Natural killer cell treated with Interleukin-12 subunit alpha and Interleukin-12 subunit beta and Interleukin-15 and Interleukin-18, amount 100 ng/mL, for 72 hours (primary cell): ENCODE measurements around the gene CFAP210. TPM values are rescaled to one million over a fixed set of nuclear protein-coding genes. Genes with fewer than 3 reads are reported as not detected.
"Not testable (repeated sequence)": the region's sequence is repeated elsewhere in the genome, so short reads cannot be mapped to it uniquely, and the experiment has no call there.

Source experiments
- ATAC-seq, 2 donors: fragments of 150-1000 bp; cut with Tn5 transposase in 1 of 2; sonication (Bioruptor Pico), chemical (Tn5 transposase) in 1 of 2; 2 replicates each; pipeline ENCODE4 v1.10.0; 2021
- DNase-seq: peaks from one replicate; pipeline ENCODE4 v3.0.0; 2022; ENCODE audit warnings: low spot score
- H3K27ac Mint-ChIP-seq, 2 donors: 1 replicate in 1 of 2; 2 replicates in 1 of 2; pipeline ENCODE4 v1.8.0; 2022; ENCODE audit warnings: mixed read lengths in 2 of 2, mild to moderate bottlenecking in 1 of 2, moderate library complexity in 1 of 2
- H3K27me3 Mint-ChIP-seq, 2 donors: 1 replicate in 1 of 2; 2 replicates in 1 of 2; pipeline ENCODE4 v1.8.0; 2022; ENCODE audit warnings: mixed read lengths in 2 of 2
- H3K36me3 Mint-ChIP-seq: one replicate; pipeline ENCODE4 v1.8.0; 2022; ENCODE audit warnings: mixed read lengths
- H3K4me1 Mint-ChIP-seq, 2 donors: 1 replicate in 1 of 2; 2 replicates in 1 of 2; pipeline ENCODE4 v1.8.0; 2022; ENCODE audit warnings: low read depth in 2 of 2, mixed read lengths in 2 of 2, mild to moderate bottlenecking in 1 of 2
- H3K4me3 Mint-ChIP-seq: one replicate; pipeline ENCODE4 v1.8.0; 2022; ENCODE audit warnings: mixed read lengths
- H3K9me3 Mint-ChIP-seq: 2 replicates; pipeline ENCODE4 v1.8.0; 2022; ENCODE audit warnings: mixed read lengths
- total RNA-seq, 2 donors: library from RNA; stranded (reverse); gene quantifications; one replicate each; pipeline ENCODE4 v1.2.3, GENCODE V29; 2022

The CFAP210 gene
- total RNA-seq, 2 donors from 2014 or later, result 0.12 to 0.59 TPM

GRCh38 chr2:169658877-169659276 lies 35.3 kb downstream of the CFAP210 start:
- Mint-ChIP-seq H3K27me3 (peaks cover 12 to 19% of the 10 kb centered on the region in 2 donors), H3K36me3 (no peaks in the 10 kb centered on the region), H3K27ac (no peak overlapping the region), H3K4me1 (peaks cover 0 to 2% of the 10 kb centered on the region in 2 donors), H3K9me3 (no peaks in the 10 kb centered on the region), H3K4me3 (no peak overlapping the region)
- ATAC-seq (no peak), DNase-seq (no peak)

GRCh38 chr2:169656164-169656563 lies 38.0 kb downstream of the CFAP210 start:
- H3K9me3 Mint-ChIP-seq, result no peaks in the 10 kb centered on the region
- H3K4me3 Mint-ChIP-seq, result no peak overlapping the region
- ATAC-seq (no peak), DNase-seq (no peak)
- H3K27ac Mint-ChIP-seq, result no peak overlapping the region
- H3K27me3 Mint-ChIP-seq, result peaks cover 17 to 26% of the 10 kb centered on the region in 2 donors
- H3K36me3 Mint-ChIP-seq, result no peaks in the 10 kb centered on the region
- peaks cover 0 to 2% of the 10 kb centered on the region in 2 donors for H3K4me1 Mint-ChIP-seq

- ATAC-seq, result peak in 1 of 2 donors; percentile 50
- Mint-ChIP-seq H3K27me3 (peaks cover 20 to 31% of the 10 kb centered on the region in 2 donors), H3K36me3 (no peaks in the 10 kb centered on the region), H3K4me1 (no peaks in the 10 kb centered on the region), H3K9me3 (no peaks in the 10 kb centered on the region), H3K27ac (no peak overlapping the region), H3K4me3 (no peak overlapping the region)
- DNase-seq, result no peak
These were observed 40.6 kb downstream of the CFAP210 start for GRCh38 chr2:169653636-169654035.

- Mint-ChIP-seq H3K9me3 (no peaks in the 10 kb centered on the region), H3K4me3 (no peak overlapping the region), H3K27ac (no peak overlapping the region), H3K27me3 (peaks cover 14 to 23% of the 10 kb centered on the region in 2 donors), H3K4me1 (no peaks in the 10 kb centered on the region), H3K36me3 (no peaks in the 10 kb centered on the region)
- DNase-seq (no peak), ATAC-seq (no peak)
These were observed 44.9 kb downstream of the CFAP210 start for GRCh38 chr2:169649278-169649677.

GRCh38 chr2:169647496-169647895 lies 46.7 kb downstream of the CFAP210 start:
- H3K36me3 Mint-ChIP-seq, result no peaks in the 10 kb centered on the region
- no peak overlapping the region for H3K27ac Mint-ChIP-seq
- no peaks in the 10 kb centered on the region for H3K9me3 Mint-ChIP-seq
- DNase-seq, result no peak
- no peaks in the 10 kb centered on the region for H3K4me1 Mint-ChIP-seq
- H3K27me3 Mint-ChIP-seq, result peaks cover 2 to 7% of the 10 kb centered on the region in 2 donors
- no peak overlapping the region for H3K4me3 Mint-ChIP-seq
- ATAC-seq, result no peak

GRCh38 chr2:169644173-169644572 lies 50.0 kb downstream of the CFAP210 start:
- Mint-ChIP-seq H3K4me3 (no peak overlapping the region), H3K27me3 (no peaks in the 10 kb centered on the region), H3K9me3 (no peaks in the 10 kb centered on the region), H3K4me1 (no peaks in the 10 kb centered on the region), H3K27ac (no peak overlapping the region), H3K36me3 (no peaks in the 10 kb centered on the region)
- no peak for ATAC-seq
- DNase-seq, result no peak

- Mint-ChIP-seq H3K9me3 (no peaks in the 10 kb centered on the region), H3K4me1 (no peaks in the 10 kb centered on the region), H3K4me3 (no peak overlapping the region), H3K27ac (no peak overlapping the region), H3K36me3 (no peaks in the 10 kb centered on the region), H3K27me3 (no peaks in the 10 kb centered on the region)
- DNase-seq (no peak), ATAC-seq (no peak)
These were observed 52.7 kb downstream of the CFAP210 start for GRCh38 chr2:169641464-169641863.

GRCh38 chr2:169640104-169640503 lies 54.1 kb downstream of the CFAP210 start:
- Mint-ChIP-seq H3K36me3 (no peaks in the 10 kb centered on the region), H3K27me3 (no peaks in the 10 kb centered on the region), H3K9me3 (no peaks in the 10 kb centered on the region), H3K4me3 (no peak overlapping the region), H3K4me1 (no peaks in the 10 kb centered on the region), H3K27ac (no peak overlapping the region)
- DNase-seq (no peak), ATAC-seq (no peak)

- no peak overlapping the region for H3K27ac Mint-ChIP-seq
- H3K4me1 Mint-ChIP-seq, result no peaks in the 10 kb centered on the region
- no peaks in the 10 kb centered on the region for H3K27me3 Mint-ChIP-seq
- DNase-seq (no peak), ATAC-seq (no peak)
- no peak overlapping the region for H3K4me3 Mint-ChIP-seq
- H3K9me3 Mint-ChIP-seq, result no peaks in the 10 kb centered on the region
- H3K36me3 Mint-ChIP-seq, result peaks cover 5% of the 10 kb centered on the region
These were observed 56.6 kb downstream of the CFAP210 start for GRCh38 chr2:169637620-169638019.

GRCh38 chr2:169636440-169637097 lies 57.6 kb downstream of the CFAP210 start:
- ATAC-seq, result no peak
- Mint-ChIP-seq H3K4me3 (no peak overlapping the region), H3K27ac (no peak overlapping the region), H3K36me3 (peaks cover 9% of the 10 kb centered on the region), H3K9me3 (no peaks in the 10 kb centered on the region), H3K27me3 (no peaks in the 10 kb centered on the region), H3K4me1 (no peaks in the 10 kb centered on the region)
- no peak for DNase-seq

- DNase-seq (no peak), ATAC-seq (no peak)
- no peaks in the 10 kb centered on the region for H3K9me3 Mint-ChIP-seq
- peaks cover 27% of the 10 kb centered on the region for H3K36me3 Mint-ChIP-seq
- no peak overlapping the region for H3K4me3 Mint-ChIP-seq
- H3K27ac Mint-ChIP-seq, result peak overlapping the region in 1 of 2 donors; percentile 16
- H3K27me3 Mint-ChIP-seq, result no peaks in the 10 kb centered on the region
- H3K4me1 Mint-ChIP-seq, result peaks cover 11 to 12% of the 10 kb centered on the region in 2 donors
These were observed 68.4 kb downstream of the CFAP210 start for GRCh38 chr2:169625781-169626180.

- Mint-ChIP-seq H3K36me3 (peaks cover 42% of the 10 kb centered on the region), H3K27me3 (no peaks in the 10 kb centered on the region), H3K4me3 (no peak overlapping the region), H3K27ac (peak overlapping the region in 1 of 2 donors; percentile 20), H3K9me3 (no peaks in the 10 kb centered on the region), H3K4me1 (peaks cover 27 to 33% of the 10 kb centered on the region in 2 donors)
- no peak for ATAC-seq
- no peak for DNase-seq
These were observed 71.0 kb downstream of the CFAP210 start for GRCh38 chr2:169623235-169623634.

GRCh38 chr2:169620509-169620908 lies 73.7 kb downstream of the CFAP210 start:
- Mint-ChIP-seq H3K36me3 (peaks cover 63% of the 10 kb centered on the region), H3K9me3 (peaks cover 3% of the 10 kb centered on the region), H3K4me1 (peaks cover 32 to 43% of the 10 kb centered on the region in 2 donors), H3K4me3 (no peak overlapping the region), H3K27ac (peak overlapping the region in 1 of 2 donors; percentile 71), H3K27me3 (no peaks in the 10 kb centered on the region)
- no peak for ATAC-seq
- no peak for DNase-seq

- H3K9me3 Mint-ChIP-seq, result peaks cover 3% of the 10 kb centered on the region
- peaks cover 32 to 43% of the 10 kb centered on the region in 2 donors for H3K4me1 Mint-ChIP-seq
- H3K27ac Mint-ChIP-seq, result peak overlapping the region in 1 of 2 donors; percentile 71
These were observed 74.3 kb downstream of the CFAP210 start for GRCh38 chr2:169619946-169620345.

GRCh38 chr2:169615982-169616381 lies 78.2 kb downstream of the CFAP210 start:
- not testable (repeated sequence) for H3K9me3 Mint-ChIP-seq, H3K27ac Mint-ChIP-seq, DNase-seq, H3K27me3 Mint-ChIP-seq, H3K4me3 Mint-ChIP-seq, ATAC-seq
- H3K4me1 Mint-ChIP-seq, result peaks cover 21 to 31% of the 10 kb centered on the region in 2 donors
- H3K36me3 Mint-ChIP-seq, result peaks cover 55% of the 10 kb centered on the region

More at GRCh38 chr2:169619946-169620345, 74.3 kb downstream of the CFAP210 start:
- Mint-ChIP-seq H3K36me3 (peaks cover 65% of the 10 kb centered on the region), H3K27me3 (no peaks in the 10 kb centered on the region), H3K4me3 (no peak overlapping the region)
- DNase-seq (no peak), ATAC-seq (no peak)
